Right lobe of liver (tissue), 6 donors: ENCODE measurements around the gene CEP63. TPM values are rescaled to one million over a fixed set of nuclear protein-coding genes. Genes with fewer than 3 reads are reported as not detected.

ENCODE experiments used
- ATAC-seq, 4 donors: fragments of 200-7000 bp; cut with Tn5 transposase; one replicate each; pipeline ENCODE4 v1.9.1; 2020; ENCODE audit warnings: mild to moderate bottlenecking in 4 of 4, moderate library complexity in 4 of 4
- DNase-seq, 3 donors: peaks; one replicate each; pipeline ENCODE4 v3.0.0-alpha.2; 2020
- H3K27ac ChIP-seq, 3 donors: fragments of 200-600 bp; one replicate each; pipeline ENCODE4 v1.8.0; 2022
- H3K27me3 ChIP-seq, 2 donors: fragments of 200-600 bp; one replicate each; pipeline ENCODE4 v1.8.0; 2022
- H3K36me3 ChIP-seq, 4 donors: fragments of 200-600 bp; sonication (generic) in 1 of 4; one replicate each; pipeline versions ENCODE4 v1.5.1 to v1.8.0; 2017 to 2022; ENCODE audit warnings: control low read depth in 1 of 4
- H3K4me1 ChIP-seq, 4 donors: fragments of 200-600 bp; sonication (generic) in 1 of 4; one replicate each; pipeline versions ENCODE4 v1.5.1 to v1.8.0; 2017 to 2022; ENCODE audit warnings: control low read depth in 1 of 4
- H3K4me3 ChIP-seq, 3 donors: fragments of 200-600 bp; one replicate each; pipeline ENCODE4 v1.8.0; 2022
- H3K9me3 ChIP-seq, 4 donors: fragments of 200-600 bp; sonication (generic) in 1 of 4; one replicate each; pipeline versions ENCODE4 v1.5.1 to v1.8.0; 2017 to 2022; ENCODE audit warnings: control low read depth in 1 of 4
- CTCF ChIP-seq, 4 donors: fragments of 200-600 bp in 3 of 4; fragments of 450-650 bp in 1 of 4; IDR thresholded peaks; one replicate each; pipeline versions ENCODE4 v1.5.1 to v1.8.0; 2016 to 2022; ENCODE audit warnings: antibody characterized with exemption in 4 of 4, mild to moderate bottlenecking in 2 of 4
- POLR2A ChIP-seq: fragments of 450-650 bp; IDR thresholded peaks from one replicate; pipeline ENCODE4 v1.6.1; 2017; ENCODE audit warnings: antibody characterized with exemption, mild to moderate bottlenecking
- WGBS: methylation state at CpG from one replicate; pipeline ENCODE4 v1.1.6; 2018; ENCODE audit warnings: low coverage, low lambda C conversion rate; ENCODE audit not compliant: insufficient coverage; ENCODE audit errors: missing lambda C conversion rate; 5-methylcytosine and 5-hydroxymethylcytosine counted together
- intact Hi-C, 2 donors: fragments of 100-400 bp; cut with DNase I; formaldehyde crosslinking; loops; one replicate each; pipeline versions ENCODE4 v1.11.2 to v1.14.1; 2022
- total RNA-seq, 6 experiments: library from RNA; depleted of rRNA in 2 of 6; stranded (reverse); fragments of >200 nt in 2 of 6; fragmentation: NEBNext Ultra II Directional in 3 of 6; extraction: Animal tissue kit (Norgen Biotek cat#: 25700) in 3 of 6; gene quantifications; one replicate each; pipeline versions ENCODE4 v1.1.0 to v1.2.4, GENCODE V29; 2016 to 2023
- donor health status: DM: no; HTN: yes; CAD: no.
- donor health status: DM: no; HTN: no; CAD: no.
- donor health status: DM: no; HTN: no; CAD: no.
- donor health status: DM: no; HTN: yes; CAD: no.
- donor health status: DM: no; HTN: yes; CAD: no.

CEP63 gene
- total RNA-seq, 6 experiments from 2014 or later: 8.7 to 14.4 (median 9.1) TPM

- Histone ChIP-seq H3K4me1 (peaks cover 0 to 18% (median 2%) of the 10 kb centered on the region in 4 donors), H3K36me3 (peaks cover 0 to under 1% (median under 1%) of the 10 kb centered on the region in 4 donors), H3K27me3 (no peaks in the 10 kb centered on the region), H3K9me3 (no peaks in the 10 kb centered on the region), H3K27ac (no peak overlapping the region), H3K4me3 (no peak overlapping the region)
- peak in 3 of 4 donors; percentile 26 to 67 (median 47) for ATAC-seq
- WGBS: 51% methylated on average over 8 of the region's 8 CpGs
- intact Hi-C loops: loop anchor here (10.0 kb wide), 2 partner anchors 87 to 167 kb away; no protein-coding TSS in a partner anchor
- DNase-seq: no peak
- TF ChIP-seq POLR2A (no peak), CTCF (IDR thresholded peaks at IDR 0.05) (no peak)
Observed at GRCh38 chr3:134471521-134472193, 14.2 kb upstream of the CEP63 start.

- Histone ChIP-seq H3K4me1 (peaks cover 0 to 21% (median 2%) of the 10 kb centered on the region in 4 donors), H3K27ac (no peak overlapping the region), H3K36me3 (peaks cover 0 to 8% (median 3%) of the 10 kb centered on the region in 4 donors), H3K27me3 (no peaks in the 10 kb centered on the region), H3K9me3 (no peaks in the 10 kb centered on the region), H3K4me3 (no peak overlapping the region)
- intact Hi-C loops: loop anchor here (10.0 kb wide), 2 partner anchors 88 to 168 kb away; no protein-coding TSS in a partner anchor
- WGBS: 96% methylated on average over 3 of the region's 6 CpGs
- DNase-seq (no peak), ATAC-seq (no peak)
- TF ChIP-seq CTCF (IDR thresholded peaks at IDR 0.05) (no peak), POLR2A (no peak)
Observed at GRCh38 chr3:134472831-134473230, 13.0 kb upstream of the CEP63 start.

GRCh38 chr3:134473868-134474546 is 11.8 kb upstream of the CEP63 start:
- Histone ChIP-seq H3K9me3 (no peaks in the 10 kb centered on the region), H3K4me3 (no peak overlapping the region), H3K27ac (no peak overlapping the region), H3K4me1 (peaks cover 0 to 31% (median 6%) of the 10 kb centered on the region in 4 donors), H3K36me3 (peaks cover 0 to 13% (median 4%) of the 10 kb centered on the region in 4 donors), H3K27me3 (no peaks in the 10 kb centered on the region)
- DNase-seq (peak in 2 of 3 donors; percentile 37 to 76), ATAC-seq (peak; percentile 77 to 88 (median 82))
- intact Hi-C loops: loop anchor here (10.0 kb wide), 2 partner anchors 89 to 169 kb away; no protein-coding TSS in a partner anchor
- 6% methylated on average over 7 of the region's 9 CpGs for WGBS
- peak; percentile 83 to 85 (median 85) for TF ChIP-seq CTCF (IDR thresholded peaks at IDR 0.05)
- TF ChIP-seq POLR2A: no peak

GRCh38 chr3:134474956-134475355 is 10.9 kb upstream of the CEP63 start:
- 70% methylated on average over 5 of the region's 5 CpGs for WGBS
- intact Hi-C loops: loop anchor here (10.0 kb wide), 2 partner anchors 90 to 170 kb away; no protein-coding TSS in a partner anchor
- H3K4me3 ChIP-seq: no peak overlapping the region
- H3K27ac ChIP-seq: no peak overlapping the region
- H3K4me1 ChIP-seq: peaks cover 0 to 35% (median 7%) of the 10 kb centered on the region in 4 donors
- TF ChIP-seq CTCF (IDR thresholded peaks at IDR 0.05) (no peak), POLR2A (no peak)
- H3K27me3 ChIP-seq: no peaks in the 10 kb centered on the region
- H3K36me3 ChIP-seq: peaks cover 0 to 13% (median 5%) of the 10 kb centered on the region in 4 donors
- H3K9me3 ChIP-seq: no peaks in the 10 kb centered on the region
- ATAC-seq: peak in 2 of 4 donors; percentile 6 to 34
- no peak for DNase-seq
